NB4 (cell line): ENCODE data around the gene PTGDS.
A peak's percentile ranks its signal among the peaks of the same experiment; 100 is the strongest.

Experiments
- DNase-seq: peaks from one replicate; pipeline ENCODE4 v3.0.0; 2010; ENCODE audit warnings: low read depth
- H3K4me3 ChIP-seq: one replicate; pipeline ENCODE4 v1.5.1; 2011; ENCODE audit warnings: mild to moderate bottlenecking, low read depth, low read length, moderate library complexity
- MYC ChIP-seq: IDR thresholded peaks from 2 replicates; pipeline ENCODE4 v1.6.1; 2011; ENCODE audit warnings: low read depth, low read length
- POLR2A ChIP-seq: IDR thresholded peaks from 2 replicates; pipeline ENCODE4 v1.6.1; 2011; ENCODE audit warnings: mild to moderate bottlenecking; ENCODE audit not compliant: insufficient read length; ENCODE audit errors: extremely low read depth
- TF ChIP-seq, protein P1 (sequence below): IDR thresholded peaks from one replicate; pipeline ENCODE4 v1.5.1; 2012; ENCODE audit warnings: low read depth, low read length
- TF ChIP-seq, protein P2 (sequence below): IDR thresholded peaks from 2 replicates; pipeline ENCODE4 v1.6.1; 2011; ENCODE audit warnings: low read depth, low read length

The PTGDS gene

GRCh38 chr9:137026384-137026783 lies 49.1 kb downstream of the PTGDS start:
- no peak for DNase-seq
- H3K4me3 ChIP-seq = peak overlapping the region; percentile 85
- TF ChIP-seq, protein P1, sequence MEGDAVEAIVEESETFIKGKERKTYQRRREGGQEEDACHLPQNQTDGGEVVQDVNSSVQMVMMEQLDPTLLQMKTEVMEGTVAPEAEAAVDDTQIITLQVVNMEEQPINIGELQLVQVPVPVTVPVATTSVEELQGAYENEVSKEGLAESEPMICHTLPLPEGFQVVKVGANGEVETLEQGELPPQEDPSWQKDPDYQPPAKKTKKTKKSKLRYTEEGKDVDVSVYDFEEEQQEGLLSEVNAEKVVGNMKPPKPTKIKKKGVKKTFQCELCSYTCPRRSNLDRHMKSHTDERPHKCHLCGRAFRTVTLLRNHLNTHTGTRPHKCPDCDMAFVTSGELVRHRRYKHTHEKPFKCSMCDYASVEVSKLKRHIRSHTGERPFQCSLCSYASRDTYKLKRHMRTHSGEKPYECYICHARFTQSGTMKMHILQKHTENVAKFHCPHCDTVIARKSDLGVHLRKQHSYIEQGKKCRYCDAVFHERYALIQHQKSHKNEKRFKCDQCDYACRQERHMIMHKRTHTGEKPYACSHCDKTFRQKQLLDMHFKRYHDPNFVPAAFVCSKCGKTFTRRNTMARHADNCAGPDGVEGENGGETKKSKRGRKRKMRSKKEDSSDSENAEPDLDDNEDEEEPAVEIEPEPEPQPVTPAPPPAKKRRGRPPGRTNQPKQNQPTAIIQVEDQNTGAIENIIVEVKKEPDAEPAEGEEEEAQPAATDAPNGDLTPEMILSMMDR = no peak
- TF ChIP-seq POLR2A (no peak), MYC (no peak)
- TF ChIP-seq, protein P2, sequence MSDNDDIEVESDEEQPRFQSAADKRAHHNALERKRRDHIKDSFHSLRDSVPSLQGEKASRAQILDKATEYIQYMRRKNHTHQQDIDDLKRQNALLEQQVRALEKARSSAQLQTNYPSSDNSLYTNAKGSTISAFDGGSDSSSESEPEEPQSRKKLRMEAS = no peak

- DNase-seq = peak; percentile 37
- peak overlapping the region; percentile 85 for H3K4me3 ChIP-seq
- TF ChIP-seq, protein P2 = no peak
- TF ChIP-seq POLR2A (no peak), MYC (no peak)
- TF ChIP-seq, protein P1 = no peak
These were observed 49.5 kb downstream of the PTGDS start for GRCh38 chr9:137026828-137027227.

- TF ChIP-seq, protein P1 = no peak
- no peak for TF ChIP-seq MYC
- no peak for TF ChIP-seq POLR2A
- TF ChIP-seq, protein P2 = no peak
- peak within 1 kb of the TSS; percentile 85 for H3K4me3 ChIP-seq
- DNase-seq = peak; percentile 50
These were observed 50.3 kb downstream of the PTGDS start, which contains the start of gene ABCA2 for GRCh38 chr9:137027369-137028262. Gene ABCA2 (minus strand): TSS chr9:137028237. CDS start chr9:137028140, 97 bp downstream.

GRCh38 chr9:137028263-137029057 lies 51.2 kb downstream of the PTGDS start:
- TF ChIP-seq, protein P1 = peak; percentile 71
- TF ChIP-seq MYC (peak; percentile 45; the same call in 1 of the 2 replicates), POLR2A (peak; percentile 10)
- TF ChIP-seq, protein P2 = 0 out of 2 replicates have a peak, but pooled peaks have one; percentile 30
- DNase-seq = peak; percentile 90
- H3K4me3 ChIP-seq = peak overlapping the region; percentile 64

GRCh38 chr9:137029058-137029936 lies 52.0 kb downstream of the PTGDS start:
- peak overlapping the region; percentile 64 for H3K4me3 ChIP-seq
- TF ChIP-seq, protein P2 = no peak
- TF ChIP-seq MYC (no peak), POLR2A (peak; percentile 10)
- TF ChIP-seq, protein P1 = peak; percentile 89
- peak; percentile 92 for DNase-seq
